Body of pancreas (tissue), 4 donors: ENCODE measurements around the gene POLR3A.

Experiments
- CTCF ChIP-seq, 7 experiments: fragments of 450-650 bp in 4 of 7; fragments of 200-600 bp in 3 of 7; sonication (generic) in 3 of 7; IDR thresholded peaks; one replicate each; pipeline ENCODE4 v1.5.1; 2016 to 2019; ENCODE audit warnings: antibody characterized with exemption in 7 of 7
- POLR2A ChIP-seq, 3 donors: fragments of 450-650 bp; IDR thresholded peaks; one replicate each; pipeline ENCODE4 v1.6.1; 2016; ENCODE audit warnings: antibody characterized with exemption in 3 of 3, mild to moderate bottlenecking in 2 of 3

- TF ChIP-seq CTCF (IDR thresholded peaks at IDR 0.05) (no peak), POLR2A (IDR thresholded peaks at IDR 0.05) (no peak)
Observed at GRCh38 chr10:77979221-77979620, 50.1 kb downstream of the POLR3A start.
